GM23338 (cell line): ENCODE results near the gene SKOR1. TPM values are rescaled to one million over a fixed set of nuclear protein-coding genes. Genes with fewer than 3 reads are reported as not detected.

Experiments used
- ATAC-seq: fragments of 200-7000 bp; cut with Tn5 transposase; 3 replicates; pipeline ENCODE4 v1.9.1; 2020
- DNase-seq: peaks from one replicate; pipeline ENCODE4 v3.0.0-alpha.2; 2015; ENCODE audit warnings: low spot score
- H2AFZ ChIP-seq: fragments of 200-600 bp; sonication (generic); 2 replicates; pipeline ENCODE4 v1.8.0; 2016; ENCODE audit warnings: antibody characterized with exemption, mild to moderate bottlenecking, moderate library complexity
- H3F3A ChIP-seq: fragments of 200-600 bp; sonication (generic); replicated peaks from 2 replicates; pipeline ENCODE4 v1.8.0; 2017; ENCODE audit warnings: antibody characterized with exemption, mixed run types, low read depth
- H3K27ac ChIP-seq: fragments of 200-600 bp; sonication (generic); 2 replicates; pipeline ENCODE4 v1.6.1; 2016; ENCODE audit warnings: low read depth
- H3K27me3 ChIP-seq: fragments of 200-600 bp; sonication (generic); 2 replicates; pipeline ENCODE4 v1.8.0; 2016; ENCODE audit warnings: mild to moderate bottlenecking, mixed run types, moderate library complexity; ENCODE audit not compliant: insufficient read depth
- H3K36me3 ChIP-seq: fragments of 200-600 bp; sonication (generic); 2 replicates; pipeline ENCODE4 v1.8.0; 2016; ENCODE audit warnings: mild to moderate bottlenecking; ENCODE audit not compliant: insufficient read depth
- H3K4me1 ChIP-seq: fragments of 200-600 bp; sonication (generic); 2 replicates; pipeline ENCODE4 v1.8.0; 2016; ENCODE audit warnings: mild to moderate bottlenecking, moderate library complexity; ENCODE audit not compliant: insufficient read depth
- H3K4me2 ChIP-seq: fragments of 200-600 bp; sonication (generic); 2 replicates; pipeline ENCODE4 v1.7.1; 2017; ENCODE audit warnings: mixed run types
- H3K4me3 ChIP-seq: fragments of 200-600 bp; sonication (generic); 2 replicates; pipeline ENCODE4 v1.6.1; 2016; ENCODE audit warnings: mixed run types
- H3K79me2 ChIP-seq: fragments of 200-600 bp; sonication (generic); replicated peaks from 2 replicates; pipeline ENCODE4 v1.8.0; 2017; ENCODE audit warnings: mild to moderate bottlenecking; ENCODE audit not compliant: insufficient read depth
- H3K9me2 ChIP-seq: fragments of 200-600 bp; sonication (generic); 2 replicates; pipeline ENCODE4 v1.8.0; 2017; ENCODE audit not compliant: insufficient read depth
- H4K20me1 ChIP-seq: fragments of 200-600 bp; sonication (generic); replicated peaks from 2 replicates; pipeline ENCODE4 v1.8.0; 2017; ENCODE audit warnings: mild to moderate bottlenecking; ENCODE audit not compliant: insufficient read depth
- H3K27ac Mint-ChIP-seq: 2 replicates; pipeline ENCODE4 v1.8.0; 2020; ENCODE audit warnings: inconsistent platforms, mild to moderate bottlenecking, moderate library complexity, mixed read lengths
- H3K27me3 Mint-ChIP-seq: 3 replicates; pipeline ENCODE4 v1.8.0; 2022; ENCODE audit warnings: low read depth, mild to moderate bottlenecking, moderate library complexity, mixed read lengths, inconsistent platforms; ENCODE audit not compliant: insufficient read depth, poor library complexity
- H3K36me3 Mint-ChIP-seq: 3 replicates; pipeline ENCODE4 v1.8.0; 2021; ENCODE audit warnings: low read depth, mild to moderate bottlenecking, inconsistent platforms, moderate library complexity, mixed read lengths
- H3K4me1 Mint-ChIP-seq: 3 replicates; pipeline ENCODE4 v1.8.0; 2020; ENCODE audit warnings: mild to moderate bottlenecking, inconsistent platforms, mixed read lengths
- H3K4me3 Mint-ChIP-seq: 3 replicates; pipeline ENCODE4 v1.8.0; 2021; ENCODE audit warnings: moderate library complexity, mild to moderate bottlenecking, inconsistent platforms, mixed read lengths
- H3K9me3 Mint-ChIP-seq: 3 replicates; pipeline ENCODE4 v1.8.0; 2020; ENCODE audit warnings: moderate library complexity, mild to moderate bottlenecking, inconsistent platforms, mixed read lengths
- CREB1 ChIP-seq: fragments of 250-450 bp; sonication (Bioruptor Pico); IDR thresholded peaks from 2 replicates; pipeline ENCODE4 v1.5.0; 2020; ENCODE audit warnings: low read depth, mild to moderate bottlenecking, moderate library complexity
- ETS1 ChIP-seq: IDR thresholded peaks from 2 replicates; pipeline ENCODE4 v1.6.1; 2016; ENCODE audit warnings: antibody characterized with exemption
- EZH2 ChIP-seq: fragments of 200-600 bp; sonication (generic); IDR thresholded peaks from one replicate; pipeline ENCODE4 v1.8.0; 2017; ENCODE audit warnings: antibody characterized with exemption, mild to moderate bottlenecking, low read depth; ENCODE audit not compliant: unreplicated experiment
- EZH2phosphoT487 ChIP-seq: fragments of 200-600 bp; sonication (generic); IDR thresholded peaks from one replicate; pipeline ENCODE4 v1.8.1; 2018; ENCODE audit warnings: antibody characterized with exemption; ENCODE audit not compliant: unreplicated experiment
- JUNB ChIP-seq: IDR thresholded peaks from one replicate; pipeline ENCODE4 v1.6.1; 2016; ENCODE audit warnings: antibody characterized with exemption; ENCODE audit not compliant: unreplicated experiment
- NANOG ChIP-seq: IDR thresholded peaks from 2 replicates; pipeline ENCODE4 v1.6.1; 2016; ENCODE audit warnings: antibody characterized with exemption, borderline replicate concordance
- POLR2AphosphoS5 ChIP-seq: IDR thresholded peaks from 2 replicates; pipeline ENCODE4 v1.6.1; 2016; ENCODE audit warnings: antibody characterized with exemption, low read depth
- STAT1 ChIP-seq: IDR thresholded peaks from one replicate; pipeline ENCODE4 v1.6.1; 2016; ENCODE audit warnings: antibody characterized with exemption; ENCODE audit not compliant: unreplicated experiment
- ZNF114 ChIP-seq: fragments of 250-450 bp; sonication (Bioruptor Pico); IDR thresholded peaks from 2 replicates; pipeline ENCODE4 v1.5.0; 2020; ENCODE audit warnings: mild to moderate bottlenecking, moderate library complexity
- ZNF331 ChIP-seq: fragments of 250-450 bp; sonication (Bioruptor Pico); IDR thresholded peaks from 2 replicates; pipeline ENCODE4 v1.5.0; 2020; ENCODE audit warnings: low read depth, mild to moderate bottlenecking, moderate library complexity
- polyA plus RNA-seq: library from polyadenylated mRNA; unstranded; fragments of >200 nt; fragmentation: Nextera tagmentation; extraction: Ambion mirVana; gene quantifications from 2 replicates; pipeline ENCODE4 v1.2.1, GENCODE V29; 2016
- total RNA-seq: library from RNA; depleted of rRNA; stranded (reverse); fragments of >200 nt; shearing (Covaris generic); gene quantifications from 2 replicates; pipeline ENCODE4 v1.2.3, GENCODE V29; 2014
- TF ChIP-seq, protein P1 (sequence below), 2 experiments: fragments of 200-600 bp in 1 of 2; sonication (generic) in 1 of 2; conservative IDR thresholded peaks; 2 replicates each; pipeline versions ENCODE4 v1.5.1 to v1.6.1; 2016 to 2017; ENCODE audit warnings: antibody characterized with exemption in 2 of 2, low read depth in 2 of 2, mild to moderate bottlenecking in 2 of 2, moderate library complexity in 1 of 2
- TF ChIP-seq, protein P2 (sequence below): fragments of 250-450 bp; sonication (Bioruptor Pico); IDR thresholded peaks from 2 replicates; pipeline ENCODE4 v1.5.0; 2020; ENCODE audit warnings: mild to moderate bottlenecking, moderate library complexity

The SKOR1 gene
- total and polyA plus RNA-seq, 2 experiments from 2014 or later, result 0.17 TPM; not detected in 1

DNA sequence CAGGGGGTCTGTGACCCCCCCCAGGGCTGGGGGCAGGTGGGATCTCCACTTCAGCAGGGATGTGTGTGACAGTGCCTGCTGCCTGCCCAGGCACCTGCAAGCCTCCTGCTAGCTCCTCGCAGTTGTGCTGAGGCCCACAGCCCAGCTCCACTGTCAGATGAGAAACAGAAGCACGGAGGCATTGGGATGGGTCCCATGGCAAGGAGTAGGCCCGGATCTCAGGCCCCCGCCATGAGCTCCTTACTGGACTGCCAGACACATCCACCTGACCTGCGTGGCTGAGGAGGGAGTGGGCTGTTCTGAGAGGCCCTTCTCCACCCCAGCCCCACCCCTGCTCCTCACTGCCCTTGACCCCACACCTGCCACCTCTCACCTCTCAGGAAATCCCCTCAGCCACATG is 18.2 kb upstream of the SKOR1 start:
- Histone ChIP-seq H3K27me3 (no peaks in the 10 kb centered on the region), H3K4me3 (no peak overlapping the region), H3K9me2 (no peaks in the 10 kb centered on the region), H3K4me2 (no peak overlapping the region), H2AFZ (no peak overlapping the region), H3K27ac (no peak overlapping the region), H3K79me2 (no peaks in the 10 kb centered on the region), H3K36me3 (no peaks in the 10 kb centered on the region), H3F3A (no peaks in the 10 kb centered on the region), H3K4me1 (peaks cover 14% of the 10 kb centered on the region), H4K20me1 (no peaks in the 10 kb centered on the region)
- Mint-ChIP-seq H3K27me3 (peaks cover 12% of the 10 kb centered on the region), H3K4me1 (peaks cover 33% of the 10 kb centered on the region), H3K27ac (no peak overlapping the region), H3K4me3 (no peak overlapping the region), H3K36me3 (no peaks in the 10 kb centered on the region; the same call in 2 of the 3 replicates), H3K9me3 (no peaks in the 10 kb centered on the region)
- TF ChIP-seq POLR2AphosphoS5 (no peak), EZH2 (no peak), JUNB (no peak), ZNF114 (CRISPR knock-in tag) (no peak), STAT1 (no peak)
- TF ChIP-seq, protein P1, sequence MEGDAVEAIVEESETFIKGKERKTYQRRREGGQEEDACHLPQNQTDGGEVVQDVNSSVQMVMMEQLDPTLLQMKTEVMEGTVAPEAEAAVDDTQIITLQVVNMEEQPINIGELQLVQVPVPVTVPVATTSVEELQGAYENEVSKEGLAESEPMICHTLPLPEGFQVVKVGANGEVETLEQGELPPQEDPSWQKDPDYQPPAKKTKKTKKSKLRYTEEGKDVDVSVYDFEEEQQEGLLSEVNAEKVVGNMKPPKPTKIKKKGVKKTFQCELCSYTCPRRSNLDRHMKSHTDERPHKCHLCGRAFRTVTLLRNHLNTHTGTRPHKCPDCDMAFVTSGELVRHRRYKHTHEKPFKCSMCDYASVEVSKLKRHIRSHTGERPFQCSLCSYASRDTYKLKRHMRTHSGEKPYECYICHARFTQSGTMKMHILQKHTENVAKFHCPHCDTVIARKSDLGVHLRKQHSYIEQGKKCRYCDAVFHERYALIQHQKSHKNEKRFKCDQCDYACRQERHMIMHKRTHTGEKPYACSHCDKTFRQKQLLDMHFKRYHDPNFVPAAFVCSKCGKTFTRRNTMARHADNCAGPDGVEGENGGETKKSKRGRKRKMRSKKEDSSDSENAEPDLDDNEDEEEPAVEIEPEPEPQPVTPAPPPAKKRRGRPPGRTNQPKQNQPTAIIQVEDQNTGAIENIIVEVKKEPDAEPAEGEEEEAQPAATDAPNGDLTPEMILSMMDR (conservative IDR thresholded peaks at IDR 0.05; ENCODE audit: low read depth in 2 of 2), result no peak
- ATAC-seq, result no peak
- no peak for DNase-seq

- Histone ChIP-seq H3K4me3 (no peak overlapping the region), H3K27me3 (no peaks in the 10 kb centered on the region), H3K9me2 (no peaks in the 10 kb centered on the region), H3K27ac (no peak overlapping the region), H3K79me2 (no peaks in the 10 kb centered on the region), H4K20me1 (no peaks in the 10 kb centered on the region), H3F3A (no peaks in the 10 kb centered on the region), H3K36me3 (no peaks in the 10 kb centered on the region), H3K4me2 (no peak overlapping the region), H2AFZ (no peak overlapping the region), H3K4me1 (peaks cover 14% of the 10 kb centered on the region)
- Mint-ChIP-seq H3K4me1 (peaks cover 40% of the 10 kb centered on the region), H3K27me3 (peaks cover 18% of the 10 kb centered on the region), H3K9me3 (no peaks in the 10 kb centered on the region), H3K36me3 (no peaks in the 10 kb centered on the region; the same call in 2 of the 3 replicates), H3K27ac (no peak overlapping the region), H3K4me3 (no peak overlapping the region)
- ATAC-seq, result no peak
- no peak for DNase-seq
- TF ChIP-seq ETS1 (no peak), CREB1 (CRISPR knock-in tag) (no peak), STAT1 (no peak), JUNB (no peak), NANOG (no peak), ZNF114 (CRISPR knock-in tag) (no peak), EZH2phosphoT487 (no peak), ZNF331 (no peak)
- TF ChIP-seq, protein P2, sequence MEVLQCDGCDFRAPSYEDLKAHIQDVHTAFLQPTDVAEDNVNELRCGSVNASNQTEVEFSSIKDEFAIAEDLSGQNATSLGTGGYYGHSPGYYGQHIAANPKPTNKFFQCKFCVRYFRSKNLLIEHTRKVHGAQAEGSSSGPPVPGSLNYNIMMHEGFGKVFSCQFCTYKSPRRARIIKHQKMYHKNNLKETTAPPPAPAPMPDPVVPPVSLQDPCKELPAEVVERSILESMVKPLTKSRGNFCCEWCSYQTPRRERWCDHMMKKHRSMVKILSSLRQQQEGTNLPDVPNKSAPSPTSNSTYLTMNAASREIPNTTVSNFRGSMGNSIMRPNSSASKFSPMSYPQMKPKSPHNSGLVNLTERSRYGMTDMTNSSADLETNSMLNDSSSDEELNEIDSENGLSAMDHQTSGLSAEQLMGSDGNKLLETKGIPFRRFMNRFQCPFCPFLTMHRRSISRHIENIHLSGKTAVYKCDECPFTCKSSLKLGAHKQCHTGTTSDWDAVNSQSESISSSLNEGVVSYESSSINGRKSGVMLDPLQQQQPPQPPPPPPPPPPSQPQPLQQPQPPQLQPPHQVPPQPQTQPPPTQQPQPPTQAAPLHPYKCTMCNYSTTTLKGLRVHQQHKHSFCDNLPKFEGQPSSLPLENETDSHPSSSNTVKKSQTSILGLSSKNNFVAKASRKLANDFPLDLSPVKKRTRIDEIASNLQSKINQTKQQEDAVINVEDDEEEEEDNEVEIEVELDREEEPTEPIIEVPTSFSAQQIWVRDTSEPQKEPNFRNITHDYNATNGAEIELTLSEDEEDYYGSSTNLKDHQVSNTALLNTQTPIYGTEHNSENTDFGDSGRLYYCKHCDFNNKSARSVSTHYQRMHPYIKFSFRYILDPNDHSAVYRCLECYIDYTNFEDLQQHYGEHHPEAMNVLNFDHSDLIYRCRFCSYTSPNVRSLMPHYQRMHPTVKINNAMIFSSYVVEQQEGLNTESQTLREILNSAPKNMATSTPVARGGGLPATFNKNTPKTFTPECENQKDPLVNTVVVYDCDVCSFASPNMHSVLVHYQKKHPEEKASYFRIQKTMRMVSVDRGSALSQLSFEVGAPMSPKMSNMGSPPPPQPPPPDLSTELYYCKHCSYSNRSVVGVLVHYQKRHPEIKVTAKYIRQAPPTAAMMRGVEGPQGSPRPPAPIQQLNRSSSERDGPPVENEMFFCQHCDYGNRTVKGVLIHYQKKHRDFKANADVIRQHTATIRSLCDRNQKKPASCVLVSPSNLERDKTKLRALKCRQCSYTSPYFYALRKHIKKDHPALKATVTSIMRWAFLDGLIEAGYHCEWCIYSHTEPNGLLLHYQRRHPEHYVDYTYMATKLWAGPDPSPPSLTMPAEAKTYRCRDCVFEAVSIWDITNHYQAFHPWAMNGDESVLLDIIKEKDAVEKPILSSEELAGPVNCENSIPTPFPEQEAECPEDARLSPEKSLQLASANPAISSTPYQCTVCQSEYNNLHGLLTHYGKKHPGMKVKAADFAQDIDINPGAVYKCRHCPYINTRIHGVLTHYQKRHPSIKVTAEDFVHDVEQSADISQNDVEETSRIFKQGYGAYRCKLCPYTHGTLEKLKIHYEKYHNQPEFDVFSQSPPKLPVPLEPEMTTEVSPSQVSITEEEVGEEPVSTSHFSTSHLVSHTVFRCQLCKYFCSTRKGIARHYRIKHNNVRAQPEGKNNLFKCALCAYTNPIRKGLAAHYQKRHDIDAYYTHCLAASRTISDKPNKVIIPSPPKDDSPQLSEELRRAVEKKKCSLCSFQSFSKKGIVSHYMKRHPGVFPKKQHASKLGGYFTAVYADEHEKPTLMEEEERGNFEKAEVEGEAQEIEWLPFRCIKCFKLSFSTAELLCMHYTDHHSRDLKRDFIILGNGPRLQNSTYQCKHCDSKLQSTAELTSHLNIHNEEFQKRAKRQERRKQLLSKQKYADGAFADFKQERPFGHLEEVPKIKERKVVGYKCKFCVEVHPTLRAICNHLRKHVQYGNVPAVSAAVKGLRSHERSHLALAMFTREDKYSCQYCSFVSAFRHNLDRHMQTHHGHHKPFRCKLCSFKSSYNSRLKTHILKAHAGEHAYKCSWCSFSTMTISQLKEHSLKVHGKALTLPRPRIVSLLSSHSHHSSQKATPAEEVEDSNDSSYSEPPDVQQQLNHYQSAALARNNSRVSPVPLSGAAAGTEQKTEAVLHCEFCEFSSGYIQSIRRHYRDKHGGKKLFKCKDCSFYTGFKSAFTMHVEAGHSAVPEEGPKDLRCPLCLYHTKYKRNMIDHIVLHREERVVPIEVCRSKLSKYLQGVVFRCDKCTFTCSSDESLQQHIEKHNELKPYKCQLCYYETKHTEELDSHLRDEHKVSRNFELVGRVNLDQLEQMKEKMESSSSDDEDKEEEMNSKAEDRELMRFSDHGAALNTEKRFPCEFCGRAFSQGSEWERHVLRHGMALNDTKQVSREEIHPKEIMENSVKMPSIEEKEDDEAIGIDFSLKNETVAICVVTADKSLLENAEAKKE (CRISPR knock-in tag), result no peak
Measured at GRCh38 chr15:67807836-67808235, 17.5 kb upstream of the SKOR1 start.
